Natural killer cell (primary cell): Measurements from ENCODE around the gene ZNF81. TPM values are rescaled to one million over a fixed set of nuclear protein-coding genes. Genes with fewer than 3 reads are reported as not detected.
"Not testable (repeated sequence)": the region's sequence is repeated elsewhere in the genome, so short reads cannot be mapped to it uniquely, and the experiment has no call there.

ENCODE experiments used
- ATAC-seq, 3 donors: fragments of 150-1000 bp in 2 of 3; fragments of 200-7000 bp in 1 of 3; cut with Tn5 transposase; 1 replicate in 1 of 3; 2 replicates in 2 of 3; pipeline ENCODE4 v1.10.0; 2021; ENCODE audit warnings: mild to moderate bottlenecking in 2 of 3, moderate library complexity in 2 of 3
- DNase-seq, 2 donors: peaks; one replicate each; pipeline versions ENCODE4 v3.0.0 to v3.0.0-alpha.2; 2013 to 2021; ENCODE audit warnings: mixed read lengths in 1 of 2
- H3K27ac ChIP-seq: one replicate; pipeline ENCODE4 v1.5.1; 2013; ENCODE audit warnings: mild to moderate bottlenecking, low read length
- H3K27me3 ChIP-seq: one replicate; pipeline ENCODE4 v1.6.1; 2013; ENCODE audit warnings: low read length; ENCODE audit not compliant: control insufficient read depth, insufficient read depth
- H3K36me3 ChIP-seq: one replicate; pipeline ENCODE4 v1.6.1; 2013; ENCODE audit warnings: low read length; ENCODE audit not compliant: control insufficient read depth, insufficient read depth
- H3K4me1 ChIP-seq: one replicate; pipeline ENCODE4 v1.6.1; 2013; ENCODE audit warnings: low read length; ENCODE audit not compliant: control insufficient read depth, insufficient read depth
- H3K4me3 ChIP-seq: one replicate; pipeline ENCODE4 v1.5.1; 2013; ENCODE audit warnings: low read length
- H3K9me3 ChIP-seq: one replicate; pipeline ENCODE4 v1.6.1; 2013; ENCODE audit warnings: low read length; ENCODE audit not compliant: control insufficient read depth, insufficient read depth
- H3K27ac Mint-ChIP-seq, 2 donors: one replicate each; pipeline ENCODE4 v1.8.0; 2022; ENCODE audit warnings: mild to moderate bottlenecking in 2 of 2, mixed read lengths in 2 of 2, moderate library complexity in 1 of 2
- H3K27me3 Mint-ChIP-seq, 2 donors: one replicate each; pipeline ENCODE4 v1.8.0; 2022; ENCODE audit warnings: low read depth in 2 of 2, mixed read lengths in 2 of 2
- H3K36me3 Mint-ChIP-seq: one replicate; pipeline ENCODE4 v1.8.0; 2022; ENCODE audit warnings: mixed read lengths
- H3K4me1 Mint-ChIP-seq, 2 donors: one replicate each; pipeline ENCODE4 v1.8.0; 2022; ENCODE audit warnings: mixed read lengths in 2 of 2
- H3K4me3 Mint-ChIP-seq: one replicate; pipeline ENCODE4 v1.8.0; 2022; ENCODE audit warnings: mild to moderate bottlenecking, moderate library complexity, mixed read lengths
- H3K9me3 Mint-ChIP-seq, 2 donors: one replicate each; pipeline ENCODE4 v1.8.0; 2022; ENCODE audit warnings: mixed read lengths in 2 of 2
- CTCF ChIP-seq: fragments of 200-600 bp; IDR thresholded peaks from one replicate; pipeline ENCODE4 v1.8.0; 2022; ENCODE audit warnings: antibody characterized with exemption
- WGBS: methylation state at CpG from one replicate; pipeline ENCODE4 v1.1.7; 2013; ENCODE audit warnings: missing lambda C conversion rate; ENCODE audit not compliant: insufficient coverage; 5-methylcytosine and 5-hydroxymethylcytosine counted together
- intact Hi-C: fragments of 100-400 bp; cut with micrococcal nuclease; formaldehyde crosslinking; loops from one replicate; pipeline ENCODE4 v1.14.2; 2022
- total RNA-seq, 4 donors: library from RNA; stranded (reverse); fragments of 120-200 nt in 1 of 4; gene quantifications; one replicate each; pipeline versions ENCODE4 v1.2.3 to v1.2.4, GENCODE V29; 2013 to 2022

Gene ZNF81
- total RNA-seq, 3 donors from 2014 or later (not counting 1 experiment from before 2014, with no cell fraction given) = 20.9 to 23.7 (median 21.2) TPM

- Histone ChIP-seq H3K9me3 (no peaks in the 10 kb centered on the region), H3K4me3 (no peak overlapping the region), H3K27me3 (no peaks in the 10 kb centered on the region), H3K4me1 (no peaks in the 10 kb centered on the region), H3K36me3 (no peaks in the 10 kb centered on the region), H3K27ac (no peak overlapping the region)
- no peak overlapping the region for H3K27ac Mint-ChIP-seq
- WGBS = no CpG with 5 or more reads among the region's 4 CpGs
- no peaks in the 10 kb centered on the region for H3K27me3 Mint-ChIP-seq
- no peak for DNase-seq
- no peak overlapping the region for H3K4me3 Mint-ChIP-seq
- no peaks in the 10 kb centered on the region for H3K9me3 Mint-ChIP-seq
- ATAC-seq = no peak
- intact Hi-C loops = no loop called here
- no peak for TF ChIP-seq CTCF
- H3K4me1 Mint-ChIP-seq = peaks cover under 1 to 7% of the 10 kb centered on the region in 2 donors
- no peaks in the 10 kb centered on the region for H3K36me3 Mint-ChIP-seq
Observed at GRCh38 chrX:47941423-47941822, 104.7 kb downstream of the ZNF81 start.

GRCh38 chrX:47955295-47955694 lies 118.6 kb downstream of the ZNF81 start:
- H3K27ac ChIP-seq, H3K9me3 Mint-ChIP-seq, H3K4me1 ChIP-seq, H3K36me3 ChIP-seq, ATAC-seq, H3K36me3 Mint-ChIP-seq, H3K4me3 Mint-ChIP-seq, H3K27me3 Mint-ChIP-seq, H3K27me3 ChIP-seq, H3K9me3 ChIP-seq, H3K27ac Mint-ChIP-seq, H3K4me1 Mint-ChIP-seq, DNase-seq, H3K4me3 ChIP-seq: not testable (repeated sequence)
- 94% methylated on average over 3 of the region's 7 CpGs for WGBS
- intact Hi-C loops = loop anchor here (10.0 kb wide), 1 partner anchor 70 kb away; no protein-coding TSS in a partner anchor

GRCh38 chrX:47956016-47956415 lies 119.3 kb downstream of the ZNF81 start:
- Histone ChIP-seq H3K4me3 (no peak overlapping the region), H3K36me3 (no peaks in the 10 kb centered on the region), H3K27ac (no peak overlapping the region), H3K4me1 (no peaks in the 10 kb centered on the region), H3K9me3 (no peaks in the 10 kb centered on the region), H3K27me3 (no peaks in the 10 kb centered on the region)
- Mint-ChIP-seq H3K36me3 (no peaks in the 10 kb centered on the region), H3K9me3 (no peaks in the 10 kb centered on the region), H3K27ac (no peak overlapping the region), H3K27me3 (no peaks in the 10 kb centered on the region), H3K4me1 (no peaks in the 10 kb centered on the region), H3K4me3 (no peak overlapping the region)
- 92% methylated on average over 13 of the region's 13 CpGs for WGBS
- no peak for TF ChIP-seq CTCF
- DNase-seq (no peak), ATAC-seq (no peak)
- intact Hi-C loops = loop anchor here (10.0 kb wide), 1 partner anchor 69 kb away; no protein-coding TSS in a partner anchor

GRCh38 chrX:47958206-47958605 lies 121.5 kb downstream of the ZNF81 start:
- not testable (repeated sequence) for H3K9me3 ChIP-seq, DNase-seq, H3K36me3 Mint-ChIP-seq, H3K27me3 Mint-ChIP-seq, H3K4me1 Mint-ChIP-seq, ATAC-seq, H3K4me3 Mint-ChIP-seq, H3K4me3 ChIP-seq, H3K4me1 ChIP-seq, H3K27ac ChIP-seq, H3K27me3 ChIP-seq, H3K36me3 ChIP-seq, H3K27ac Mint-ChIP-seq, H3K9me3 Mint-ChIP-seq
- WGBS = 100% methylated on average over 2 of the region's 4 CpGs
- intact Hi-C loops = loop anchor here (10.0 kb wide), 1 partner anchor 67 kb away; no protein-coding TSS in a partner anchor
